Measurements from ENCODE around the gene RCBTB2.

GRCh38 chr13:48485432-48485831, 47.4 kb downstream of the RCBTB2 start:
- TF ChIP-seq, protein P1, sequence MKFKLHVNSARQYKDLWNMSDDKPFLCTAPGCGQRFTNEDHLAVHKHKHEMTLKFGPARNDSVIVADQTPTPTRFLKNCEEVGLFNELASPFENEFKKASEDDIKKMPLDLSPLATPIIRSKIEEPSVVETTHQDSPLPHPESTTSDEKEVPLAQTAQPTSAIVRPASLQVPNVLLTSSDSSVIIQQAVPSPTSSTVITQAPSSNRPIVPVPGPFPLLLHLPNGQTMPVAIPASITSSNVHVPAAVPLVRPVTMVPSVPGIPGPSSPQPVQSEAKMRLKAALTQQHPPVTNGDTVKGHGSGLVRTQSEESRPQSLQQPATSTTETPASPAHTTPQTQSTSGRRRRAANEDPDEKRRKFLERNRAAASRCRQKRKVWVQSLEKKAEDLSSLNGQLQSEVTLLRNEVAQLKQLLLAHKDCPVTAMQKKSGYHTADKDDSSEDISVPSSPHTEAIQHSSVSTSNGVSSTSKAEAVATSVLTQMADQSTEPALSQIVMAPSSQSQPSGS (tag by site-specific recombination; IDR thresholded peaks at IDR 0.05; ENCODE audit: low read depth) = no peak
- TF ChIP-seq ZNF707 (tag by site-specific recombination; IDR thresholded peaks at IDR 0.05) (no peak), HOXA7 (CRISPR knock-in tag; IDR thresholded peaks at IDR 0.05; ENCODE audit: borderline replicate concordance) (no peak), ZEB2 (tag by site-specific recombination; IDR thresholded peaks at IDR 0.05) (no peak), ZFP3 (tag by site-specific recombination; IDR thresholded peaks at IDR 0.05; ENCODE audit: low read depth) (no peak), KLF9 (tag by site-specific recombination; IDR thresholded peaks at IDR 0.05; ENCODE audit: low read depth) (no peak), KLF16 (tag by site-specific recombination; IDR thresholded peaks at IDR 0.05) (no peak), SETDB1 (IDR thresholded peaks at IDR 0.05; ENCODE audit: insufficient read length, low read length) (no peak), TRIM28 (IDR thresholded peaks at IDR 0.05; ENCODE audit: borderline replicate concordance, low read length) (no peak)
- TF ChIP-seq, protein P2, sequence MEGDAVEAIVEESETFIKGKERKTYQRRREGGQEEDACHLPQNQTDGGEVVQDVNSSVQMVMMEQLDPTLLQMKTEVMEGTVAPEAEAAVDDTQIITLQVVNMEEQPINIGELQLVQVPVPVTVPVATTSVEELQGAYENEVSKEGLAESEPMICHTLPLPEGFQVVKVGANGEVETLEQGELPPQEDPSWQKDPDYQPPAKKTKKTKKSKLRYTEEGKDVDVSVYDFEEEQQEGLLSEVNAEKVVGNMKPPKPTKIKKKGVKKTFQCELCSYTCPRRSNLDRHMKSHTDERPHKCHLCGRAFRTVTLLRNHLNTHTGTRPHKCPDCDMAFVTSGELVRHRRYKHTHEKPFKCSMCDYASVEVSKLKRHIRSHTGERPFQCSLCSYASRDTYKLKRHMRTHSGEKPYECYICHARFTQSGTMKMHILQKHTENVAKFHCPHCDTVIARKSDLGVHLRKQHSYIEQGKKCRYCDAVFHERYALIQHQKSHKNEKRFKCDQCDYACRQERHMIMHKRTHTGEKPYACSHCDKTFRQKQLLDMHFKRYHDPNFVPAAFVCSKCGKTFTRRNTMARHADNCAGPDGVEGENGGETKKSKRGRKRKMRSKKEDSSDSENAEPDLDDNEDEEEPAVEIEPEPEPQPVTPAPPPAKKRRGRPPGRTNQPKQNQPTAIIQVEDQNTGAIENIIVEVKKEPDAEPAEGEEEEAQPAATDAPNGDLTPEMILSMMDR (tag by site-specific recombination; IDR thresholded peaks at IDR 0.05) = no peak
- TF ChIP-seq, protein P3, sequence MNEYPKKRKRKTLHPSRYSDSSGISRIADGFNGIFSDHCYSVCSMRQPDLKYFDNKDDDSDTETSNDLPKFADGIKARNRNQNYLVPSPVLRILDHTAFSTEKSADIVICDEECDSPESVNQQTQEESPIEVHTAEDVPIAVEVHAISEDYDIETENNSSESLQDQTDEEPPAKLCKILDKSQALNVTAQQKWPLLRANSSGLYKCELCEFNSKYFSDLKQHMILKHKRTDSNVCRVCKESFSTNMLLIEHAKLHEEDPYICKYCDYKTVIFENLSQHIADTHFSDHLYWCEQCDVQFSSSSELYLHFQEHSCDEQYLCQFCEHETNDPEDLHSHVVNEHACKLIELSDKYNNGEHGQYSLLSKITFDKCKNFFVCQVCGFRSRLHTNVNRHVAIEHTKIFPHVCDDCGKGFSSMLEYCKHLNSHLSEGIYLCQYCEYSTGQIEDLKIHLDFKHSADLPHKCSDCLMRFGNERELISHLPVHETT (tag by site-specific recombination; IDR thresholded peaks at IDR 0.05) = no peak
